ENCODE data around the gene CD300LD. TPM values are rescaled to one million over a fixed set of nuclear protein-coding genes. Genes with fewer than 3 reads are reported as not detected.

Gene CD300LD
- total and polyA plus RNA-seq, 10 donors, result 0.06 to 1.4 TPM; not detected in 8

- Histone ChIP-seq H3K9me3 (no peaks in the 10 kb centered on the region), H3K36me3 (no peaks in the 10 kb centered on the region), H3K27me3 (replicated peaks in 1 of 7) (peaks cover 0 to 82% (median 3%) of the 10 kb centered on the region in 7 donors), H3K27ac (no peak overlapping the region), H3K4me3 (no peak overlapping the region), H3K4me1 (peaks cover 0 to 32% (median 11%) of the 10 kb centered on the region in 6 donors)
- 7 to 25% (median 11%) methylated on average over 1 of the region's 1 CpG for WGBS, 5 donors
- no peak for DNase-seq
- TF ChIP-seq, protein P1, sequence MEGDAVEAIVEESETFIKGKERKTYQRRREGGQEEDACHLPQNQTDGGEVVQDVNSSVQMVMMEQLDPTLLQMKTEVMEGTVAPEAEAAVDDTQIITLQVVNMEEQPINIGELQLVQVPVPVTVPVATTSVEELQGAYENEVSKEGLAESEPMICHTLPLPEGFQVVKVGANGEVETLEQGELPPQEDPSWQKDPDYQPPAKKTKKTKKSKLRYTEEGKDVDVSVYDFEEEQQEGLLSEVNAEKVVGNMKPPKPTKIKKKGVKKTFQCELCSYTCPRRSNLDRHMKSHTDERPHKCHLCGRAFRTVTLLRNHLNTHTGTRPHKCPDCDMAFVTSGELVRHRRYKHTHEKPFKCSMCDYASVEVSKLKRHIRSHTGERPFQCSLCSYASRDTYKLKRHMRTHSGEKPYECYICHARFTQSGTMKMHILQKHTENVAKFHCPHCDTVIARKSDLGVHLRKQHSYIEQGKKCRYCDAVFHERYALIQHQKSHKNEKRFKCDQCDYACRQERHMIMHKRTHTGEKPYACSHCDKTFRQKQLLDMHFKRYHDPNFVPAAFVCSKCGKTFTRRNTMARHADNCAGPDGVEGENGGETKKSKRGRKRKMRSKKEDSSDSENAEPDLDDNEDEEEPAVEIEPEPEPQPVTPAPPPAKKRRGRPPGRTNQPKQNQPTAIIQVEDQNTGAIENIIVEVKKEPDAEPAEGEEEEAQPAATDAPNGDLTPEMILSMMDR (IDR thresholded peaks at IDR 0.05 in 8 of 11, conservative IDR thresholded peaks at IDR 0.05 in 3 of 11), result no peak
- TF ChIP-seq POLR2A (IDR thresholded peaks at IDR 0.05) (no peak), POLR2AphosphoS5 (IDR thresholded peaks at IDR 0.05) (no peak)
- intact Hi-C loops (cut with DNase I; ENCODE audit: low total_unique reads), result no loop called here
Measured at GRCh38 chr17:74607221-74607620, 15.1 kb upstream of the CD300LD start.

GRCh38 chr17:74606050-74606449 is 14.0 kb upstream of the CD300LD start:
- Histone ChIP-seq H3K27me3 (replicated peaks in 1 of 7) (peaks cover 0 to 82% (median 3%) of the 10 kb centered on the region in 7 donors), H3K4me3 (no peak overlapping the region), H3K4me1 (peaks cover 0 to 38% (median 10%) of the 10 kb centered on the region in 6 donors), H3K36me3 (no peaks in the 10 kb centered on the region), H3K9me3 (no peaks in the 10 kb centered on the region), H3K27ac (no peak overlapping the region)
- DNase-seq, result no peak
- no peak for TF ChIP-seq POLR2AphosphoS5 (IDR thresholded peaks at IDR 0.05)
- no peak for TF ChIP-seq POLR2A (IDR thresholded peaks at IDR 0.05)
- TF ChIP-seq, protein P1 (IDR thresholded peaks at IDR 0.05 in 8 of 11, conservative IDR thresholded peaks at IDR 0.05 in 3 of 11), result no peak
- intact Hi-C loops (cut with DNase I; ENCODE audit: low total_unique reads), result no loop called here
- 71 to 95% (median 89%) methylated on average over 4 to 8 of the region's 8 CpGs for WGBS, 5 donors

DNA sequence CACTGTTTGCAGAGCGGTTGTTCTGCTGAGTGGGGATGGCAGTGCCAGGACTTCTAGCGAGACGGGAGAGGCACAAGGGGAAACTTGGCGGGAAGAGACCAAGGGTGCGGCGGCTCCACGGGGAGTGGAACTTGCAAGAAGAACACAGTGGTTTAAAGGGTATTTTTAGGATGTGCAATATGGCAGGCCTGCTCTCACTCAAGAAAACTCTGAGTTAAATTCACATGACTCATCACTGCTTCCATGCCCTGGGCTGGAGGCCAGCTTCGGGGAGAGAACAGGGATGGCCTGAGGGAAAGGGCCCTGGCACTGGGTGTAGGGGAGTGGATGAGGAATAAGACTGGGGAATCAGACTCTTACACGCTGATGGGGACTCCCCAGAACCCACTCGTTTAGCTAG is 13.3 kb upstream of the CD300LD start:
- H3K27me3 ChIP-seq (replicated peaks in 1 of 7), result peaks cover 0 to 77% (median 3%) of the 10 kb centered on the region in 7 donors
- H3K4me3 ChIP-seq, result no peak overlapping the region
- no peak for DNase-seq
- no peaks in the 10 kb centered on the region for H3K36me3 ChIP-seq
- whole genome bisulfite sequencing, 5 donors, result 65 to 75% (median 69%) methylated on average over 10 of the region's 10 CpGs
- no peak for TF ChIP-seq POLR2AphosphoS5 (IDR thresholded peaks at IDR 0.05)
- no peak for TF ChIP-seq POLR2A (IDR thresholded peaks at IDR 0.05)
- TF ChIP-seq, protein P1 (IDR thresholded peaks at IDR 0.05 in 8 of 11, conservative IDR thresholded peaks at IDR 0.05 in 3 of 11), result no peak
- peaks cover 0 to 38% (median 10%) of the 10 kb centered on the region in 6 donors for H3K4me1 ChIP-seq
- no peaks in the 10 kb centered on the region for H3K9me3 ChIP-seq
- intact Hi-C loops (cut with DNase I; ENCODE audit: low total_unique reads), result no loop called here
- no peak overlapping the region for H3K27ac ChIP-seq

GRCh38 chr17:74604761-74605160 is 12.7 kb upstream of the CD300LD start:
- WGBS, 5 donors, result 69 to 84% (median 81%) methylated on average over 10 of the region's 10 CpGs
- peaks cover 0 to 71% (median 3%) of the 10 kb centered on the region in 7 donors for H3K27me3 ChIP-seq (replicated peaks in 1 of 7)
- intact Hi-C loops (cut with DNase I; ENCODE audit: low total_unique reads), result no loop called here

More at GRCh38 chr17:74604761-74605160, 12.7 kb upstream of the CD300LD start:
- H3K36me3 ChIP-seq, result no peaks in the 10 kb centered on the region
- TF ChIP-seq POLR2A (IDR thresholded peaks at IDR 0.05), result no peak
- TF ChIP-seq, protein P1 (IDR thresholded peaks at IDR 0.05 in 8 of 11, conservative IDR thresholded peaks at IDR 0.05 in 3 of 11), result no peak
- TF ChIP-seq POLR2AphosphoS5 (IDR thresholded peaks at IDR 0.05), result no peak
- peaks cover 0 to 40% (median 12%) of the 10 kb centered on the region in 6 donors for H3K4me1 ChIP-seq
- no peak overlapping the region for H3K4me3 ChIP-seq
- no peak overlapping the region for H3K27ac ChIP-seq
- no peak for DNase-seq
- no peaks in the 10 kb centered on the region for H3K9me3 ChIP-seq

Measured in spleen (tissue), 11 donors.